B cell (primary cell): ENCODE results near the gene ANLN.

Source experiments
- EZH2 ChIP-seq: IDR thresholded peaks from 2 replicates; pipeline ENCODE4 v1.6.1; 2012; ENCODE audit warnings: borderline replicate concordance, low read depth, mild to moderate bottlenecking, moderate library complexity, low read length; ENCODE audit not compliant: insufficient read depth, poor library complexity, severe bottlenecking
- TF ChIP-seq, protein P1 (sequence below): fragments of 200-600 bp; IDR thresholded peaks from one replicate; pipeline ENCODE4 v1.8.0; 2022; ENCODE audit warnings: antibody characterized with exemption, mild to moderate bottlenecking

DNA sequence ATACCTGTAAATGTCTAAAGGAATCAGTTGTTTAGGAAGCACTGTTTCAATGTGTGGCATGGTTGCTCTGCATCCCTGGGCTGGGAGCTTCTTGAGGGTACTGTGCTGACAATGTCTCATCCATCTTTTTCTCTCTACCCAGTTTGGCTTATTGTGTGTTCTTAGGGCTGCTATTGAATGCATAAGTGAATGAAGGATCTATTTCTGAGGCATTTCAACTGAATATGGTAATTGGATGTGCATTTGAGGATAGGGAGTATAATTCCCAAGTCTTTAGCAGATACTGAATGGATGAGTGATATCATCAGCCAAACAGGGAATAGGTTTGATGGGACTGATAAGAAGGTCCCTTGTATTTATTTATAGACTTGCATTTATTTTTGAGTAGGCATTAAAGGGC, 64.1 kb downstream of the ANLN start:
- TF ChIP-seq, protein P1, sequence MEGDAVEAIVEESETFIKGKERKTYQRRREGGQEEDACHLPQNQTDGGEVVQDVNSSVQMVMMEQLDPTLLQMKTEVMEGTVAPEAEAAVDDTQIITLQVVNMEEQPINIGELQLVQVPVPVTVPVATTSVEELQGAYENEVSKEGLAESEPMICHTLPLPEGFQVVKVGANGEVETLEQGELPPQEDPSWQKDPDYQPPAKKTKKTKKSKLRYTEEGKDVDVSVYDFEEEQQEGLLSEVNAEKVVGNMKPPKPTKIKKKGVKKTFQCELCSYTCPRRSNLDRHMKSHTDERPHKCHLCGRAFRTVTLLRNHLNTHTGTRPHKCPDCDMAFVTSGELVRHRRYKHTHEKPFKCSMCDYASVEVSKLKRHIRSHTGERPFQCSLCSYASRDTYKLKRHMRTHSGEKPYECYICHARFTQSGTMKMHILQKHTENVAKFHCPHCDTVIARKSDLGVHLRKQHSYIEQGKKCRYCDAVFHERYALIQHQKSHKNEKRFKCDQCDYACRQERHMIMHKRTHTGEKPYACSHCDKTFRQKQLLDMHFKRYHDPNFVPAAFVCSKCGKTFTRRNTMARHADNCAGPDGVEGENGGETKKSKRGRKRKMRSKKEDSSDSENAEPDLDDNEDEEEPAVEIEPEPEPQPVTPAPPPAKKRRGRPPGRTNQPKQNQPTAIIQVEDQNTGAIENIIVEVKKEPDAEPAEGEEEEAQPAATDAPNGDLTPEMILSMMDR, result no peak
- no peak for TF ChIP-seq EZH2
